Skeletal muscle tissue (tissue), 4 donors: Measurements from ENCODE around the gene HS1BP3. TPM values are rescaled to one million over a fixed set of nuclear protein-coding genes. Genes with fewer than 3 reads are reported as not detected.

Source experiments
- H3K27ac ChIP-seq: one replicate; pipeline ENCODE4 v1.7.0; 2013; ENCODE audit warnings: mild to moderate bottlenecking, low read depth, low read length, inconsistent platforms
- H3K27me3 ChIP-seq, 3 donors: one replicate each; pipeline ENCODE4 v1.7.0; 2013; ENCODE audit warnings: low read length in 3 of 3; ENCODE audit not compliant: control insufficient read depth in 3 of 3, insufficient read depth in 3 of 3
- H3K36me3 ChIP-seq, 3 donors: one replicate each; pipeline ENCODE4 v1.7.0; 2013; ENCODE audit warnings: low read length in 3 of 3; ENCODE audit not compliant: control insufficient read depth in 3 of 3, insufficient read depth in 3 of 3
- H3K4me1 ChIP-seq, 3 donors: one replicate each; pipeline ENCODE4 v1.7.0; 2013; ENCODE audit warnings: low read length in 3 of 3, mild to moderate bottlenecking in 3 of 3; ENCODE audit not compliant: control insufficient read depth in 3 of 3, insufficient read depth in 3 of 3
- H3K4me3 ChIP-seq, 3 donors: one replicate each; pipeline ENCODE4 v1.7.0; 2013; ENCODE audit warnings: low read length in 3 of 3
- H3K9ac ChIP-seq, 3 donors: one replicate each; pipeline ENCODE4 v1.7.0; 2013; ENCODE audit warnings: low read length in 3 of 3, mild to moderate bottlenecking in 3 of 3, moderate library complexity in 2 of 3, low read depth in 1 of 3
- H3K9me3 ChIP-seq, 3 donors: one replicate each; pipeline ENCODE4 v1.7.0; 2013; ENCODE audit warnings: low read length in 3 of 3; ENCODE audit not compliant: control insufficient read depth in 3 of 3
- total RNA-seq: library from RNA; depleted of rRNA; stranded (reverse); fragments of >200 nt; gene quantifications from one replicate; pipeline ENCODE4 v1.2.3, GENCODE V29; 2014
- donor health status: Osteomylitis.

Gene HS1BP3
- total RNA-seq, 1 donor from 2014 or later: 10.4 TPM

GRCh38 chr2:20575935-20576597 is 74.8 kb downstream of the HS1BP3 start:
- Histone ChIP-seq H3K36me3 (no peaks in the 10 kb centered on the region), H3K4me3 (no peak overlapping the region), H3K27ac (no peak overlapping the region), H3K9ac (no peak overlapping the region), H3K27me3 (no peaks in the 10 kb centered on the region), H3K9me3 (no peaks in the 10 kb centered on the region), H3K4me1 (peaks cover 50 to 73% (median 60%) of the 10 kb centered on the region in 3 donors)

- H3K4me3 ChIP-seq: no peak overlapping the region
- no peaks in the 10 kb centered on the region for H3K9me3 ChIP-seq
- H3K9ac ChIP-seq: peak overlapping the region in 1 of 3 donors; percentile 33
- H3K36me3 ChIP-seq: no peaks in the 10 kb centered on the region
- peaks cover 50 to 71% (median 66%) of the 10 kb centered on the region in 3 donors for H3K4me1 ChIP-seq
- H3K27me3 ChIP-seq: no peaks in the 10 kb centered on the region
- peak overlapping the region; percentile 19 for H3K27ac ChIP-seq
Measured at GRCh38 chr2:20575414-20575813, 75.5 kb downstream of the HS1BP3 start.

GRCh38 chr2:20574930-20575329 is 76.0 kb downstream of the HS1BP3 start:
- Histone ChIP-seq H3K27ac (peak overlapping the region; percentile 30), H3K9me3 (no peaks in the 10 kb centered on the region), H3K36me3 (no peaks in the 10 kb centered on the region), H3K4me3 (no peak overlapping the region), H3K4me1 (peaks cover 50 to 73% (median 66%) of the 10 kb centered on the region in 3 donors), H3K9ac (peak overlapping the region in 2 of 3 donors; percentile 10 to 33), H3K27me3 (no peaks in the 10 kb centered on the region)

GRCh38 chr2:20574423-20574911 is 76.4 kb downstream of the HS1BP3 start:
- no peaks in the 10 kb centered on the region for H3K36me3 ChIP-seq
- H3K9ac ChIP-seq: peak overlapping the region in 1 of 3 donors; percentile 10
- no peaks in the 10 kb centered on the region for H3K27me3 ChIP-seq
- H3K4me3 ChIP-seq: no peak overlapping the region
- no peaks in the 10 kb centered on the region for H3K9me3 ChIP-seq
- H3K27ac ChIP-seq: peak overlapping the region; percentile 30
- H3K4me1 ChIP-seq: peaks cover 48 to 73% (median 62%) of the 10 kb centered on the region in 3 donors

- Histone ChIP-seq H3K9ac (peak overlapping the region in 1 of 3 donors; percentile 41), H3K27me3 (no peaks in the 10 kb centered on the region), H3K4me3 (no peak overlapping the region), H3K27ac (peak overlapping the region; percentile 30), H3K36me3 (no peaks in the 10 kb centered on the region), H3K9me3 (no peaks in the 10 kb centered on the region), H3K4me1 (peaks cover 42 to 70% (median 55%) of the 10 kb centered on the region in 3 donors)
Measured at GRCh38 chr2:20573620-20574422, 77.1 kb downstream of the HS1BP3 start.

- Histone ChIP-seq H3K4me3 (no peak overlapping the region), H3K9me3 (no peaks in the 10 kb centered on the region), H3K27ac (no peak overlapping the region), H3K9ac (no peak overlapping the region), H3K36me3 (no peaks in the 10 kb centered on the region), H3K27me3 (no peaks in the 10 kb centered on the region), H3K4me1 (peaks cover 29 to 66% (median 39%) of the 10 kb centered on the region in 3 donors)
Measured at GRCh38 chr2:20572221-20572620, 78.7 kb downstream of the HS1BP3 start.

- H3K36me3 ChIP-seq: no peaks in the 10 kb centered on the region
- peaks cover 24 to 64% (median 38%) of the 10 kb centered on the region in 3 donors for H3K4me1 ChIP-seq
- H3K9ac ChIP-seq: no peak overlapping the region
- no peak overlapping the region for H3K27ac ChIP-seq
- H3K27me3 ChIP-seq: no peaks in the 10 kb centered on the region
- no peaks in the 10 kb centered on the region for H3K9me3 ChIP-seq
- no peak overlapping the region for H3K4me3 ChIP-seq
Measured at GRCh38 chr2:20571644-20572215, 79.2 kb downstream of the HS1BP3 start.

- Histone ChIP-seq H3K4me3 (no peak overlapping the region), H3K27me3 (no peaks in the 10 kb centered on the region), H3K9ac (no peak overlapping the region), H3K36me3 (no peaks in the 10 kb centered on the region), H3K27ac (no peak overlapping the region), H3K9me3 (no peaks in the 10 kb centered on the region), H3K4me1 (peaks cover 24 to 62% (median 35%) of the 10 kb centered on the region in 3 donors)
Measured at GRCh38 chr2:20571231-20571630, 79.7 kb downstream of the HS1BP3 start.

GRCh38 chr2:20570249-20570648 is 80.6 kb downstream of the HS1BP3 start:
- no peaks in the 10 kb centered on the region for H3K27me3 ChIP-seq
- H3K27ac ChIP-seq: no peak overlapping the region
- no peak overlapping the region for H3K4me3 ChIP-seq
- no peaks in the 10 kb centered on the region for H3K36me3 ChIP-seq
- H3K9ac ChIP-seq: no peak overlapping the region
- H3K4me1 ChIP-seq: peaks cover 27 to 67% (median 34%) of the 10 kb centered on the region in 3 donors
- H3K9me3 ChIP-seq: no peaks in the 10 kb centered on the region
